Large intestine (tissue), 3 donors: ENCODE data around the gene CPED1. TPM values are rescaled to one million over a fixed set of nuclear protein-coding genes. Genes with fewer than 3 reads are reported as not detected.
"Not testable (repeated sequence)": the region's sequence is repeated elsewhere in the genome, so short reads cannot be mapped to it uniquely, and the experiment has no call there.

Experiments
- DNase-seq, 2 donors: peaks; one replicate each; pipeline versions ENCODE4 v3.0.0 to v3.0.0-alpha.2; 2013
- H3K27ac ChIP-seq: one replicate; pipeline ENCODE4 v1.5.1; 2013; ENCODE audit warnings: low read length
- H3K27me3 ChIP-seq: 2 replicates; pipeline ENCODE4 v1.6.1; 2013; ENCODE audit warnings: low read length; ENCODE audit not compliant: control insufficient read depth, insufficient read depth
- H3K36me3 ChIP-seq: 2 replicates; pipeline ENCODE4 v1.6.1; 2013; ENCODE audit warnings: low read length; ENCODE audit not compliant: control insufficient read depth, insufficient read depth
- H3K4me1 ChIP-seq: one replicate; pipeline ENCODE4 v1.6.1; 2013; ENCODE audit warnings: low read length; ENCODE audit not compliant: control insufficient read depth, insufficient read depth
- H3K4me3 ChIP-seq: one replicate; pipeline ENCODE4 v1.5.1; 2013; ENCODE audit warnings: low read length
- H3K9me3 ChIP-seq: one replicate; pipeline ENCODE4 v1.6.1; 2013; ENCODE audit warnings: mild to moderate bottlenecking, low read depth, low read length, moderate library complexity; ENCODE audit not compliant: control insufficient read depth
- WGBS: methylation state at CpG from one replicate; pipeline ENCODE4 v1.1.5; 2013; ENCODE audit warnings: low lambda C conversion rate; ENCODE audit not compliant: insufficient coverage; 5-methylcytosine and 5-hydroxymethylcytosine counted together
- polyA plus RNA-seq: library from polyadenylated mRNA; unstranded; fragments of 120-200 nt; gene quantifications from one replicate; pipeline ENCODE4 v1.2.1, GENCODE V29; 2013

The CPED1 gene
- polyA plus RNA-seq, 1 donor, result 12.1 TPM

DNA sequence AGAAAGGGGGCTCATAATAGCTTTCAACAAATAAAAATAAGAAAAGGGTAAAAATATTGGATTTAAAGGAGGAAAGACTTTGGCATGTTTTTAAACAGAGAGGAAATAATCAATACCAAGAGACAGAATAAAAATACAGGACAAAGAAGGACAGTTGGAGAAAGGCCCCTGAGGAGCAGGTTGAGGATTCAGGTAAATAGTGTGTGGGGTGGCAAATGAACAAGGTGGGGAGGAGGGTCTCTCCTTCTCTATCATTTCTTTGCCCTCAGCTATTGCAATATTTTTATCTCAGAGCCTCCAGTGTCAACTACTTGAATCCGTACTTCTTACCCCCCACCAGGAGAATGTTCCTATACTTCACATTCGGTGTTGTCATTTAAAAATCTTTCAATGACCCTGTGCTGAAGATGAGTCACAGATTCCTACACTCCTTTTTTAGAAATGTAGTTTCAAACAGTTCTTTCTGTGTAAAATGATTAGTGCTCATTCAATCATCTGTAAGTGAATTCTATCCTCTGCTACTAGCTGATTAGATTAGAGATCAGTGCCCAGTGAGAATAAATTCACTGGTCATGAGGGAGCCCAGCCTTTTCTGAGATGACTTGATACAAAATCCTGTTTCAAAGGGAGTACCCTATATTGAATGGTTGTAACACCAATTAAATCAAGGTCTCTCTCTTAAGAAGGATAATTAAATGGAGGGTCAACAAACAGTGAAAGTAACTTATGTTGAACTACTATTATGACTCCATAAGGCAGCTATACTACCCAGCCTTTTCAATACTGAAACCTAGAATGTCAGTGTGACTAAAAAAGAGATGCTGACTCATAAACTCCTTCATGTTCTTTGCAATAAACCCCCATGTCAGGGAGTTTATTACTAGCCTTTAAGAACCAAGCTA lies 289.9 kb downstream of the CPED1 start:
- no peak overlapping the region for H3K27ac ChIP-seq
- no peak overlapping the region for H3K4me3 ChIP-seq
- H3K9me3 ChIP-seq, result no peaks in the 10 kb centered on the region
- no peaks in the 10 kb centered on the region for H3K27me3 ChIP-seq
- H3K4me1 ChIP-seq, result no peaks in the 10 kb centered on the region
- 93% methylated on average over 2 of the region's 2 CpGs for WGBS
- no peaks in the 10 kb centered on the region for H3K36me3 ChIP-seq
- no peak for DNase-seq

DNA sequence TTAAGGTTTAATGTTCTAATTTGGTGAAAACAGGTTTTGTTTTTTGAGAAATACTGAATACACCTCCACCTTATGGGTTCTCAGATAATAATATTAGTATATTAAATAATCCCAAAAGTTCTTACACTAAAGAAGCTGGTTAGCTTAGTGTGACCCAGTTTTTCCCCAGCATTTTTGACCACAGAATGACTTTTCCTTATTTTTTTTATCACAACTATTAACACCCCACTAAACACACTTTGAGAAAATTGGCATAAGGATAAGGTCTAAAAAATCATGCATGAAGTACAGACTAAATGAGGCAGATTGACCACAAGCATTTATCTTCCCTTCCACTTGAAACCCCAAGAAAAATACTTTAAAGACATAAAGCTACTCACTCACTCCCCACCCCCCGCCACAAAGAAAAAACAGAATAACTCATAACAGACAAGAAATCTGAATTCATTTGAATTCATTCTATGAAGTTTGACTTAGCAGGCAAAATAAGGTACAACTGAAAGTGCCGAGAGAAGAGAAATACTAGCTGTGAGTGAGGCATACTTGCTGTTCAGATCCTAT lies 290.6 kb downstream of the CPED1 start:
- no peaks in the 10 kb centered on the region for H3K4me1 ChIP-seq
- no peak for DNase-seq
- H3K4me3 ChIP-seq, result no peak overlapping the region
- H3K27ac ChIP-seq, result no peak overlapping the region
- H3K9me3 ChIP-seq, result no peaks in the 10 kb centered on the region
- no peaks in the 10 kb centered on the region for H3K36me3 ChIP-seq
- no CpG with 5 or more reads among the region's 2 CpGs for WGBS
- H3K27me3 ChIP-seq, result no peaks in the 10 kb centered on the region

DNA sequence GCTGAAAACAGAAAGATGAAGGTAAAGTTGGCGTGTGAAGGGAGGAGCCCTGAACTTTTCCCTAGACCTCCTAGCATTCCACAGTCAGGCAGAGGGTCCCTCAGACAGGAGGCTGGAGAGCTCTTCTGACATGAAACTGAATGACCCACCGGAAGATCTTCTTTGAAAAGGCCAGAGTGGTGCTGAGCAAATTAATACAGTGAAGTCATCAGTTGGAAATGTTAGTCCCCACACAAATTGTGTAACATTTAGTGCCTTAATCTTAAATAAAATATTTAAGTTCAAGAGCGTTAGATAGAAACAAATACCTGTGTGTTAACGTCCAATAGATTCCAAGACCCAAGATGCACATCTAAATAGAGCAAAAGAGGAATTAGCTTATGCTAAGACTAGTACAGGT lies 291.3 kb downstream of the CPED1 start:
- H3K4me3 ChIP-seq, result no peak overlapping the region
- H3K27me3 ChIP-seq, result no peaks in the 10 kb centered on the region
- no peaks in the 10 kb centered on the region for H3K4me1 ChIP-seq
- no peaks in the 10 kb centered on the region for H3K9me3 ChIP-seq
- no peak for DNase-seq
- WGBS, result 100% methylated on average over 2 of the region's 4 CpGs
- H3K27ac ChIP-seq, result no peak overlapping the region
- H3K36me3 ChIP-seq, result no peaks in the 10 kb centered on the region

DNA sequence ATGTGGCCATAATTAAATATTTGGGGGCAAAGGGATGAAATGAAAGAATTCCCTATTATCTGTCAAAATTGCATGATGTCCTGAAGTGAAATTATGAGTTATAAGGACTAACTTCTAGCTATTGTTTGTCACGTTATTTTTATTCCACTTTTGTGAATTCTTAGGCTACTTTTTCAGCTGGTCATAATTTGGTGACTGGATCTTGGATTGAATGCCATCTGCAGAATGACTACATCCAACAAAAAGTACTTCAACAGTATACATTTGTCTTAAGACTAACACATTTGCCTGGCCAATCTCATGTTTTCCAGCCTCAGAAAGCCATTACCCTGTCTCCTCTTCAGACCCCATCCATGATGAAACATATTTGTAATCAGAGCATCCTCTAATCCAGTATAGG lies 292.1 kb downstream of the CPED1 start:
- no peaks in the 10 kb centered on the region for H3K27me3 ChIP-seq
- no peak overlapping the region for H3K4me3 ChIP-seq
- no peaks in the 10 kb centered on the region for H3K36me3 ChIP-seq
- 100% methylated on average over 1 of the region's 1 CpG for WGBS
- H3K4me1 ChIP-seq, result no peaks in the 10 kb centered on the region
- DNase-seq, result no peak
- H3K27ac ChIP-seq, result no peak overlapping the region
- no peaks in the 10 kb centered on the region for H3K9me3 ChIP-seq

GRCh38 chr7:121282129-121282528 lies 293.6 kb downstream of the CPED1 start:
- Histone ChIP-seq H3K9me3 (no peaks in the 10 kb centered on the region), H3K27me3 (no peaks in the 10 kb centered on the region), H3K36me3 (no peaks in the 10 kb centered on the region), H3K4me1 (no peaks in the 10 kb centered on the region), H3K4me3 (no peak overlapping the region), H3K27ac (no peak overlapping the region)
- no peak for DNase-seq
- WGBS, result 69% methylated on average over 2 of the region's 3 CpGs

DNA sequence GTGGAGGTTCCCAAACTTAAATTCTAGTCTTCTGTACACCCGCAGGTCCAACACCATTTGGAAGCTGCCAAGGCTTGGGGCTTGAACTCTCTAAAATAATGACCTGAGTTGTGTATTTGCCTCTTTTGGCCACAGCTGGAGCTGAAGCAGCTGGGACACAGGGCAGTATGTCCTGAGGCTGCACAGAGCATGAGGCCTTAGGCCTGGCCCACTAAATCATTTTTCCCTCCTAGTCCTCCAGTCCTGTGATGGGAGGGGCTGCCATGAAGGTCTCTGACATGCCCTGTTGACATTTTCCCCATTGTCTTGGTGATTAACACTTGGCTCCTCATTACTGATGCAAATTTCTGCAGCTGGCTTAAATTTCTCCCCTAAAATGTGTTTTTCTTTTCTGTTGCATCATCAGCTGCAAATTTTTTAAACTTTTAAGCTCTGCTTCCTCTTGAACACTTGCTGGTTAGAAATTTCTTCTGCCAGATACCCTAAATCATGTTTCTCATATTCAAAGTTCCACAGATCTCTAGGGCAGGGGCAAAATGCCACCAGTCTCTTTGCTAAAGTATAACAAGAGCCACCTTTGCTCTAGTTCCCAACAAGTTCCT lies 296.7 kb downstream of the CPED1 start:
- WGBS, result no CpG with 5 or more reads among the region's 1 CpG
- Histone ChIP-seq H3K27me3 (no peaks in the 10 kb centered on the region), H3K4me1 (no peaks in the 10 kb centered on the region), H3K27ac (no peak overlapping the region), H3K4me3 (no peak overlapping the region), H3K9me3 (no peaks in the 10 kb centered on the region), H3K36me3 (no peaks in the 10 kb centered on the region)
- DNase-seq, result no peak

DNA sequence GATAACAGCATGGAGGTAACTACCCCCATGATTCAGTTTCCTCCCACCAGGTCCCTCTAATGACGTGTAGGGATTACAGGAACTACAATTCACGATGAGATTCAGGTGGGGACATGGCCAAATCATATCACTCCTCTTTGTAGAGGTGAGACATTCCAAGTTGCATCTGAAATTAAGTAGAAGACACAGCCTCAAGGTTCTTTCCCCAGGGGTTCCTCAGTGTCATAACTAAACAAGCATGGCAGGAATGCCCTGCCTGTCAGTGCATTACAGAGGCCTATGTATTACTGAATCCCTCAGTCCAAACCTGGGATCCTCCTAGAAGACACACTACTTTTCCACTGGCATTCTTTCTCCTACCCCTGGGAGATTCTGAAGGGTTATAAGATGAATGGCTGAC lies 297.7 kb downstream of the CPED1 start:
- Histone ChIP-seq H3K36me3 (no peaks in the 10 kb centered on the region), H3K27ac (no peak overlapping the region), H3K4me1 (no peaks in the 10 kb centered on the region), H3K27me3 (no peaks in the 10 kb centered on the region), H3K4me3 (no peak overlapping the region), H3K9me3 (no peaks in the 10 kb centered on the region)
- no CpG with 5 or more reads among the region's 2 CpGs for WGBS
- DNase-seq, result no peak

DNA sequence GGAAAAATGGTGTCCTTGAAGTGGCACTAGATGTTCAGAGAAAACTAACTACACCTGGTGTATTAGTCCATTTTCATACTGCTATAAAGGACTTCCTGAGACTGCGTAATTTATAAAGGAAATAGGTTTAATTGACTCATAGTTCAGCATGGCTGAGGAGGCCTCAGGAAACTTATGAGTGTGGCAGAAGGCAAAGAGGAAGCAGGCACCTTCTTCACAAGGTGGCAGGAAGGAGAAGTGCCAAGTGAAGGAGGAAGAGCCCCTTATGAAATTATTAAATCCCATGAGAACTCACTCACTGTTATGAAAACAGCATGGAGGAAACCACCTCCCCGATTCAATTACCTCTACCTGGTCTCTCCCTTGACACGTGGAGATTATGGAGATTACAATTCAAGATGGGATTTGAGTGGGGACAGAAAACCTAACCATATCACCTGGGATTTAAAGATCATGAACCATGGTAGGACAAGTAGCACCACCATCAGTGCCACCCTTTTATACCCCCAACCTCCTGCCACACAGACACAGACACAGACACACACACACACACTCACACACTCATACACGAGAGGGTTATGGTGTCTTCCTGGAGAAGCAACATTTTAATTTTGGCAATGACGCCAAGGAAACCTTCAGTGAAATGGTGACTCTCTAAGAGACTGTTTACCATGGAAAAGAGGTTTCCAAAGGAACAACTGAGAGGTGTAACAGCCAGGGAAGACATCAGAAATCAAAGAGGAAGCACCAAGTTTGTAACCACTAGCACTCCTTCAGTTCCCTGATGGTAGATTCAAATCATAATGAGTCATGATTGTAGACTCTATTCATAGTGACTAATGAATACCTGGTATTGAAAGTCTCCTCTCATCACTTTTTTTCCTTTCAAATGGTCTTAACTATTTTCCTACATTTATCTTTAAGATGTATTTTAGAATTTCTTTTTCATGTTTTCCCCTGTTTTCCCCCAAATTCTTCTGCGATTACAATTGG lies 298.5 kb downstream of the CPED1 start:
- Histone ChIP-seq H3K27ac (no peak overlapping the region), H3K9me3 (no peaks in the 10 kb centered on the region), H3K4me3 (no peak overlapping the region), H3K36me3 (no peaks in the 10 kb centered on the region), H3K27me3 (no peaks in the 10 kb centered on the region), H3K4me1 (no peaks in the 10 kb centered on the region)
- WGBS, result no CpG with 5 or more reads among the region's 6 CpGs
- no peak for DNase-seq

- Histone ChIP-seq H3K4me3 (no peak overlapping the region), H3K9me3 (no peaks in the 10 kb centered on the region), H3K27ac (no peak overlapping the region), H3K4me1 (no peaks in the 10 kb centered on the region), H3K27me3 (no peaks in the 10 kb centered on the region), H3K36me3 (no peaks in the 10 kb centered on the region)
- DNase-seq, result no peak
These were observed 300.4 kb downstream of the CPED1 start for GRCh38 chr7:121288894-121289293.

GRCh38 chr7:121289930-121290329 lies 301.4 kb downstream of the CPED1 start:
- not testable (repeated sequence) for H3K4me1 ChIP-seq, DNase-seq, H3K36me3 ChIP-seq, H3K27ac ChIP-seq, H3K4me3 ChIP-seq, H3K27me3 ChIP-seq, H3K9me3 ChIP-seq
- no CpG with 5 or more reads among the region's 5 CpGs for WGBS
